ENCODE measurements around the gene ICA1L.

Gene ICA1L

DNA sequence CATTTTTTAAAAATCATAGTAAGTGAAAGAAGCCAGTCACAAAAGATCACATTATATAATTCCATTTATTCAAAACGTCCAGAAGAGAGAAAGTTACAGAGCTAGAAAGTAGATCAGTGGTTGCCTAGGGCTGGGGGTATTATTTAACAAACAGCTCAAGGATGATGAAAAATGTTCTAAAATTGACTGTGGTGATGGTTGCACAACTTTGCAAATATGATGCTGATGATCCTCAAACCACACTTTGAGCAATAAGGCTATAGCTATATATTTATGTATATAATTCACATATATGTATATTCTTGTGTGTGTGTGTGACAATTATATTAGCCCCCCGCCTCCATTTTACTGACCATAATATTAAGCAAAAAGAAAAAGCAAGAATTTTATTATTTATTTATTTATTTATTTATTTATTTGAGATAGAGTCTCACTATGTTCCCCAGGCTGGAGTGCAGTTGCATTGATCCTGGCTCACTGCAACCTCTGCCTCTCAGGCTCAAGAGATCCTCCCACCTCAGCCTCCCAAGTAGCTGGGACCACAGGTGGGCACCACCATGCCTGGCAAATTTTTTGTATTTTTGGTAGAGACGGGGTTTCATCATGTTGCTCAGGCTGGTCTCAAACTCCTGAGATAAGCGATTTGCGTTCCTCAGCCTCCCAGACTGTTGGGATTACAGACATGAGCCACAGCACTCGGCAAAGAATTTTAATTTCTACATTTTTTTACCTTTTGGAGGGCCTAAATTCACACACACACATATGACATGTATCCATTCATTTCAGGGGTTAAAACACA is 38.0 kb upstream of the ICA1L start:
- TF ChIP-seq POLR2AphosphoS5 (IDR thresholded peaks at IDR 0.05; ENCODE audit: low read depth, low read length), result no peak
- no peak for TF ChIP-seq TAF1 (IDR thresholded peaks at IDR 0.05; ENCODE audit: borderline replicate concordance, insufficient read depth, low read length)
- no peak for TF ChIP-seq FOXP2 (optimal IDR thresholded peaks at IDR 0.05; ENCODE audit: borderline replicate concordance, extremely low read depth, extremely low read length, insufficient read depth)
- TF ChIP-seq, protein P1, sequence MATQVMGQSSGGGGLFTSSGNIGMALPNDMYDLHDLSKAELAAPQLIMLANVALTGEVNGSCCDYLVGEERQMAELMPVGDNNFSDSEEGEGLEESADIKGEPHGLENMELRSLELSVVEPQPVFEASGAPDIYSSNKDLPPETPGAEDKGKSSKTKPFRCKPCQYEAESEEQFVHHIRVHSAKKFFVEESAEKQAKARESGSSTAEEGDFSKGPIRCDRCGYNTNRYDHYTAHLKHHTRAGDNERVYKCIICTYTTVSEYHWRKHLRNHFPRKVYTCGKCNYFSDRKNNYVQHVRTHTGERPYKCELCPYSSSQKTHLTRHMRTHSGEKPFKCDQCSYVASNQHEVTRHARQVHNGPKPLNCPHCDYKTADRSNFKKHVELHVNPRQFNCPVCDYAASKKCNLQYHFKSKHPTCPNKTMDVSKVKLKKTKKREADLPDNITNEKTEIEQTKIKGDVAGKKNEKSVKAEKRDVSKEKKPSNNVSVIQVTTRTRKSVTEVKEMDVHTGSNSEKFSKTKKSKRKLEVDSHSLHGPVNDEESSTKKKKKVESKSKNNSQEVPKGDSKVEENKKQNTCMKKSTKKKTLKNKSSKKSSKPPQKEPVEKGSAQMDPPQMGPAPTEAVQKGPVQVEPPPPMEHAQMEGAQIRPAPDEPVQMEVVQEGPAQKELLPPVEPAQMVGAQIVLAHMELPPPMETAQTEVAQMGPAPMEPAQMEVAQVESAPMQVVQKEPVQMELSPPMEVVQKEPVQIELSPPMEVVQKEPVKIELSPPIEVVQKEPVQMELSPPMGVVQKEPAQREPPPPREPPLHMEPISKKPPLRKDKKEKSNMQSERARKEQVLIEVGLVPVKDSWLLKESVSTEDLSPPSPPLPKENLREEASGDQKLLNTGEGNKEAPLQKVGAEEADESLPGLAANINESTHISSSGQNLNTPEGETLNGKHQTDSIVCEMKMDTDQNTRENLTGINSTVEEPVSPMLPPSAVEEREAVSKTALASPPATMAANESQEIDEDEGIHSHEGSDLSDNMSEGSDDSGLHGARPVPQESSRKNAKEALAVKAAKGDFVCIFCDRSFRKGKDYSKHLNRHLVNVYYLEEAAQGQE (IDR thresholded peaks at IDR 0.05; ENCODE audit: insufficient read depth in 1 of 2, low read depth in 2 of 2, low read length in 2 of 2), result no peak
- no peak for TF ChIP-seq SIN3A (IDR thresholded peaks at IDR 0.05; ENCODE audit: borderline replicate concordance, insufficient read depth, low read length)

DNA sequence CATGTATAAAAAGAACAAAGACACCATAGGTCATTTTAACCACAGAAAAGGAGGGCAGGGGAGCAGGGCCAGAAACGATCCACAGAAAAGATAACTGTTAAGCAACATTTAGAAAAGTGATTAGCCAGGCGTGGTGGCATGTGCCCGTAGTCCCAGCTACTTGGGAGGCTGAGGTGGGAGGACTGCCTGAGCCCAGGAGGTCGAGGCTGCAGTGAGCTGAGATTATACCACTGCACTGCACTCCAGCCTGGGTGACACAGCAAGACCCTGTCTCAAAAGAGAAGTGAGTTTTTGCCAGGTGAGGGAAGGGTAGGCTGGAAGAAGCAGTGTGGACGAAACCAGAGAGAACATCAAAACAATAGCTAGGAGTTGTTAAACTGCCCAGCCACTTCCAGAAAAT is 36.6 kb upstream of the ICA1L start:
- TF ChIP-seq FOXP2 (optimal IDR thresholded peaks at IDR 0.05; ENCODE audit: borderline replicate concordance, extremely low read depth, extremely low read length, insufficient read depth) (no peak), POLR2AphosphoS5 (IDR thresholded peaks at IDR 0.05; ENCODE audit: low read depth, low read length) (no peak), TAF1 (IDR thresholded peaks at IDR 0.05; ENCODE audit: borderline replicate concordance, insufficient read depth, low read length) (no peak), SIN3A (IDR thresholded peaks at IDR 0.05; ENCODE audit: borderline replicate concordance, insufficient read depth, low read length) (no peak)
- TF ChIP-seq, protein P1 (IDR thresholded peaks at IDR 0.05; ENCODE audit: insufficient read depth in 1 of 2, low read depth in 2 of 2, low read length in 2 of 2), result no peak

DNA sequence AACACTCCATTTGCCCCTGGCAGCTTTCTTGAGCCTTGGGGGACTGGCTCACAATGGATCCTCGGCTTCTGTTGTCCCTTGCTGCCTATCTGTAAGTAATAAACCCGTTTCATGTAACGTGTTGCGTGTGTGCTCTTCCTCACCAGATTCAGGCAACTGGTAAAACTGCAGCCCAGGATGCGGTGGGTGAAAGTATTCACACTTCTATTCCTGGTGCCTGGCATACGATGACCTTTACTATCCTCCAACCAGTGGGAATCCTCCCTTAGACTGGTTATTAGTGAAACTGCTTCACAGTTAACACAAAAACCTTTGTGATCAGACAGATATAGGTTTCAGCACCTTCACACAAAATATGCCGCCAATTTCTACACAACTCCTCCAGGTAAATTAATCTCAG is 13.6 kb upstream of the ICA1L start:
- TF ChIP-seq, protein P1 (IDR thresholded peaks at IDR 0.05; ENCODE audit: insufficient read depth in 1 of 2, low read depth in 2 of 2, low read length in 2 of 2), result no peak

DNA sequence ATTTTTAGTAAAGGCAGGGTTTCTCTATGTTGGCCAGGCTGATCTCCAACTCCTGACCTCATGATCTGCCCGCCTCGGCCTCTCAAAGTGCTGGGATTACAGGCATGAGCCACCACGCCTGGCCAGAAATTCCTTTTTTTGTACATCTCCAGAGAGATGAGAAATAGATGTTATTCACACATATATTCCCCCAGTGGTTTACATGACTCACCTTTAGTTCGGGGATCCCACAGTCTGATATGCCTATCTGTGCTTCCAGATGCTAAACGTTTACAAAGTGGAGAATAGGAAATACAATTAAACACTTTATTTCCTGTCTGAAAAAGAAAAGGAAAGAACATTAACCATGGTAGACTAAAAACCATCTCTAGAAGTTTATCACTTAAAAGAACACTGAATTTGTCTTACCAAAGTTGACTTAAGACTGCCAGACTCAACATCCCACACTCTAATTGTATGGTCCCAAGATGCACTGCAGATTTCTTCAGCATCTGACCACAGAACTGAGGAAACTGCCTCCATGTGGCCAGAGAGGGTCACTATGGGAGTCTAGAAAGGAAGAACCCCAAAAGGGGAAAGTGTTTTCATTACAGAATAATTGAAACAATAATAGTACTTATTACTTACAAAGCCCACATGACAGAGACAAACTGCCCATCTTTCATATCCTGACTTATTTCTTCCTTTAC is 12.6 kb upstream of the ICA1L start:
- TF ChIP-seq FOXP2 (optimal IDR thresholded peaks at IDR 0.05; ENCODE audit: borderline replicate concordance, extremely low read depth, extremely low read length, insufficient read depth), result no peak
- no peak for TF ChIP-seq TAF1 (IDR thresholded peaks at IDR 0.05; ENCODE audit: borderline replicate concordance, insufficient read depth, low read length)
- TF ChIP-seq, protein P1 (IDR thresholded peaks at IDR 0.05; ENCODE audit: insufficient read depth in 1 of 2, low read depth in 2 of 2, low read length in 2 of 2), result no peak
- no peak for TF ChIP-seq SIN3A (IDR thresholded peaks at IDR 0.05; ENCODE audit: borderline replicate concordance, insufficient read depth, low read length)
- no peak for TF ChIP-seq POLR2AphosphoS5 (IDR thresholded peaks at IDR 0.05; ENCODE audit: low read depth, low read length)

Data from PFSK-1 (cell line).